ENCODE results near the gene EIF4E3. TPM values are rescaled to one million over a fixed set of nuclear protein-coding genes. Genes with fewer than 3 reads are reported as not detected.

Gene EIF4E3
- polyA plus RNA-seq, 1 of the 3 experiments (the other 2 are of a cell fraction): 0.67 TPM

DNA sequence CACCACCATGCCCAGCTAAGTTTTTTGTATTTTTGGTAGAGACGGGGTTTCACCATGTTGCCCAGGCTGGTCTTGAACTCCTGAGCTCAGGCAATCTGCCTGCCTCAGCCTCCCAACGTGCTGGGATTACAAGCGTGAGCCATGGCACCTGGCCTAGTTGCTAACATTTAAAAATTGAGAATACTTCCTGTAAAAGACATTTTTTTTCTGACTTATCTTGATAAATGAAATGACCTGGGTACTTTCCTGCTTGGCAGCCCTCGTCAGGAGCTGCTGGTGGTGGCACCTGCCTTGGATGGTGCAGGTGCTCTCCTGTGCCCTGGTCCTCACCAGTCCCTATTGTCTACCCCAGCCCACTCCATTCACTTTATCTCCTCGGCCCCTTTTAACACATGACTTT lies 74.8 kb downstream of the EIF4E3 start:
- Histone ChIP-seq H3K27me3 (ENCODE audit: insufficient read depth) (no peaks in the 10 kb centered on the region), H3K4me2 (no peak overlapping the region), H3K9me2 (no peaks in the 10 kb centered on the region), H3K27ac (ENCODE audit: low read depth in 2 of 2, low read length in 1 of 2) (no peak overlapping the region), H4K20me1 (ENCODE audit: insufficient read depth) (no peaks in the 10 kb centered on the region), H3K9ac (no peak overlapping the region), H3K4me3 (ENCODE audit: low read depth in 2 of 2, low read length in 1 of 2) (no peak overlapping the region), H3F3A (replicated peaks; ENCODE audit: insufficient read depth) (no peaks in the 10 kb centered on the region), H3K36me3 (replicated peaks in 1 of 2; ENCODE audit: control insufficient read depth in 1 of 2, insufficient read depth in 2 of 2, low read length in 1 of 2) (no peaks in the 10 kb centered on the region), H3K79me2 (ENCODE audit: insufficient read depth) (no peaks in the 10 kb centered on the region), H3K9me3 (no peaks in the 10 kb centered on the region), H3K4me1 (ENCODE audit: control insufficient read depth in 1 of 2, insufficient read depth in 2 of 2, low read depth in 1 of 2, low read length in 1 of 2) (peaks cover 0 to 2% of the 10 kb centered on the region in 2 experiments; a peak in 2 of 4 replicates), H2AFZ (ENCODE audit: low read depth) (no peak overlapping the region)
- POLR2A ChIA-PET: no interaction called here
- TF ChIP-seq, protein P1, sequence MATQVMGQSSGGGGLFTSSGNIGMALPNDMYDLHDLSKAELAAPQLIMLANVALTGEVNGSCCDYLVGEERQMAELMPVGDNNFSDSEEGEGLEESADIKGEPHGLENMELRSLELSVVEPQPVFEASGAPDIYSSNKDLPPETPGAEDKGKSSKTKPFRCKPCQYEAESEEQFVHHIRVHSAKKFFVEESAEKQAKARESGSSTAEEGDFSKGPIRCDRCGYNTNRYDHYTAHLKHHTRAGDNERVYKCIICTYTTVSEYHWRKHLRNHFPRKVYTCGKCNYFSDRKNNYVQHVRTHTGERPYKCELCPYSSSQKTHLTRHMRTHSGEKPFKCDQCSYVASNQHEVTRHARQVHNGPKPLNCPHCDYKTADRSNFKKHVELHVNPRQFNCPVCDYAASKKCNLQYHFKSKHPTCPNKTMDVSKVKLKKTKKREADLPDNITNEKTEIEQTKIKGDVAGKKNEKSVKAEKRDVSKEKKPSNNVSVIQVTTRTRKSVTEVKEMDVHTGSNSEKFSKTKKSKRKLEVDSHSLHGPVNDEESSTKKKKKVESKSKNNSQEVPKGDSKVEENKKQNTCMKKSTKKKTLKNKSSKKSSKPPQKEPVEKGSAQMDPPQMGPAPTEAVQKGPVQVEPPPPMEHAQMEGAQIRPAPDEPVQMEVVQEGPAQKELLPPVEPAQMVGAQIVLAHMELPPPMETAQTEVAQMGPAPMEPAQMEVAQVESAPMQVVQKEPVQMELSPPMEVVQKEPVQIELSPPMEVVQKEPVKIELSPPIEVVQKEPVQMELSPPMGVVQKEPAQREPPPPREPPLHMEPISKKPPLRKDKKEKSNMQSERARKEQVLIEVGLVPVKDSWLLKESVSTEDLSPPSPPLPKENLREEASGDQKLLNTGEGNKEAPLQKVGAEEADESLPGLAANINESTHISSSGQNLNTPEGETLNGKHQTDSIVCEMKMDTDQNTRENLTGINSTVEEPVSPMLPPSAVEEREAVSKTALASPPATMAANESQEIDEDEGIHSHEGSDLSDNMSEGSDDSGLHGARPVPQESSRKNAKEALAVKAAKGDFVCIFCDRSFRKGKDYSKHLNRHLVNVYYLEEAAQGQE (IDR thresholded peaks at IDR 0.05; ENCODE audit: low read depth, low read length): no peak
- no peak for DNase-seq
- WGBS (ENCODE audit: low lambda C conversion rate): 87% methylated on average over 5 of the region's 5 CpGs
- CTCF ChIA-PET: interaction anchor here (0.6 to 2.1 kb wide), 4 partner anchors 934 to 1587 kb away, joined by 3 to 7 read pairs (median 3); no protein-coding TSS in a partner anchor

DNA sequence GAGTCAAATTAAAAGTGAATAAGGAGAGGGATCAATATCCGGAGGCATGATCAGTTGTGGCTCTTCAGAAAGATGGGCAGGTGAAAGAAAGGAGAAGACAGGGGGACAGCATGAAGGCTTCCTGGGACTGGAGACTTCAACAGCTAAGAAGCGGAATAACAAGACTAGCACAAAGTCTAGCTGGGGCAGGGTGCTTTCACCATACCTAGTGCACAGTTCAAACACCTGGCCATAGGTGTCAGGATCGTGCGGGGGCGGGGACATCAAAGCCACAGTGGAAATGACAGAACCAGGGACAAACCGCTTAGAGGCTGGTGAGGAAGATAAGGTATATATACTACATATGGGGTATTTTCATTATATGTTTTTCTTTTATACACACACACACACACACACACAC lies 75.4 kb downstream of the EIF4E3 start:
- Histone ChIP-seq H4K20me1 (ENCODE audit: insufficient read depth) (no peaks in the 10 kb centered on the region), H3K27me3 (ENCODE audit: insufficient read depth) (no peaks in the 10 kb centered on the region), H3F3A (replicated peaks; ENCODE audit: insufficient read depth) (no peaks in the 10 kb centered on the region), H3K9me2 (no peaks in the 10 kb centered on the region), H3K9ac (no peak overlapping the region), H3K4me2 (no peak overlapping the region), H3K4me1 (ENCODE audit: control insufficient read depth in 1 of 2, insufficient read depth in 2 of 2, low read depth in 1 of 2, low read length in 1 of 2) (peaks cover 0 to 2% of the 10 kb centered on the region in 2 experiments; a peak in 2 of 4 replicates), H3K79me2 (ENCODE audit: insufficient read depth) (no peaks in the 10 kb centered on the region), H3K4me3 (ENCODE audit: low read depth in 2 of 2, low read length in 1 of 2) (no peak overlapping the region), H3K27ac (ENCODE audit: low read depth in 2 of 2, low read length in 1 of 2) (no peak overlapping the region), H3K36me3 (replicated peaks in 1 of 2; ENCODE audit: control insufficient read depth in 1 of 2, insufficient read depth in 2 of 2, low read length in 1 of 2) (no peaks in the 10 kb centered on the region), H3K9me3 (no peaks in the 10 kb centered on the region), H2AFZ (ENCODE audit: low read depth) (no peak overlapping the region)
- DNase-seq: no peak
- TF ChIP-seq SMC3 (IDR thresholded peaks at IDR 0.05; ENCODE audit: low read depth, low read length): no peak
- TF ChIP-seq RXRA (IDR thresholded peaks at IDR 0.05; ENCODE audit: borderline replicate concordance, low read depth): no peak
- TF ChIP-seq, protein P2, sequence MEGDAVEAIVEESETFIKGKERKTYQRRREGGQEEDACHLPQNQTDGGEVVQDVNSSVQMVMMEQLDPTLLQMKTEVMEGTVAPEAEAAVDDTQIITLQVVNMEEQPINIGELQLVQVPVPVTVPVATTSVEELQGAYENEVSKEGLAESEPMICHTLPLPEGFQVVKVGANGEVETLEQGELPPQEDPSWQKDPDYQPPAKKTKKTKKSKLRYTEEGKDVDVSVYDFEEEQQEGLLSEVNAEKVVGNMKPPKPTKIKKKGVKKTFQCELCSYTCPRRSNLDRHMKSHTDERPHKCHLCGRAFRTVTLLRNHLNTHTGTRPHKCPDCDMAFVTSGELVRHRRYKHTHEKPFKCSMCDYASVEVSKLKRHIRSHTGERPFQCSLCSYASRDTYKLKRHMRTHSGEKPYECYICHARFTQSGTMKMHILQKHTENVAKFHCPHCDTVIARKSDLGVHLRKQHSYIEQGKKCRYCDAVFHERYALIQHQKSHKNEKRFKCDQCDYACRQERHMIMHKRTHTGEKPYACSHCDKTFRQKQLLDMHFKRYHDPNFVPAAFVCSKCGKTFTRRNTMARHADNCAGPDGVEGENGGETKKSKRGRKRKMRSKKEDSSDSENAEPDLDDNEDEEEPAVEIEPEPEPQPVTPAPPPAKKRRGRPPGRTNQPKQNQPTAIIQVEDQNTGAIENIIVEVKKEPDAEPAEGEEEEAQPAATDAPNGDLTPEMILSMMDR (IDR thresholded peaks at IDR 0.05): no peak
- TF ChIP-seq MEF2A (IDR thresholded peaks at IDR 0.05; ENCODE audit: borderline replicate concordance, low read depth): no peak
- no peak for TF ChIP-seq CHD2 (IDR thresholded peaks at IDR 0.05; ENCODE audit: low read length, partially characterized antibody)
- TF ChIP-seq, protein P3, sequence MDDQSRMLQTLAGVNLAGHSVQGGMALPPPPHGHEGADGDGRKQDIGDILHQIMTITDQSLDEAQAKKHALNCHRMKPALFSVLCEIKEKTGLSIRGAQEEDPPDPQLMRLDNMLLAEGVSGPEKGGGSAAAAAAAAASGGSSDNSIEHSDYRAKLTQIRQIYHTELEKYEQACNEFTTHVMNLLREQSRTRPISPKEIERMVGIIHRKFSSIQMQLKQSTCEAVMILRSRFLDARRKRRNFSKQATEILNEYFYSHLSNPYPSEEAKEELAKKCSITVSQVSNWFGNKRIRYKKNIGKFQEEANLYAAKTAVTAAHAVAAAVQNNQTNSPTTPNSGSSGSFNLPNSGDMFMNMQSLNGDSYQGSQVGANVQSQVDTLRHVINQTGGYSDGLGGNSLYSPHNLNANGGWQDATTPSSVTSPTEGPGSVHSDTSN (IDR thresholded peaks at IDR 0.05): no peak
- no peak for TF ChIP-seq FOXM1 (IDR thresholded peaks at IDR 0.05; ENCODE audit: low read depth)
- TF ChIP-seq FOXJ3 (CRISPR knock-in tag; IDR thresholded peaks at IDR 0.05): no peak
- no peak for TF ChIP-seq RAD21 (IDR thresholded peaks at IDR 0.05; ENCODE audit: low read length)
- TF ChIP-seq RFX5 (IDR thresholded peaks at IDR 0.05; ENCODE audit: low read length): no peak
- no peak for TF ChIP-seq NRF1 (IDR thresholded peaks at IDR 0.05; ENCODE audit: low read depth, low read length)
- TF ChIP-seq, protein P4, sequence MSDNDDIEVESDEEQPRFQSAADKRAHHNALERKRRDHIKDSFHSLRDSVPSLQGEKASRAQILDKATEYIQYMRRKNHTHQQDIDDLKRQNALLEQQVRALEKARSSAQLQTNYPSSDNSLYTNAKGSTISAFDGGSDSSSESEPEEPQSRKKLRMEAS (IDR thresholded peaks at IDR 0.05; ENCODE audit: low read depth): no peak
- ChIA-PET POLR2A (no interaction called here), CTCF (interaction anchor here (0.7 to 2.1 kb wide), 3 partner anchors 933 to 1586 kb away, joined by 3 to 7 read pairs (median 3); no protein-coding TSS in a partner anchor)
- 80% methylated on average over 6 of the region's 6 CpGs for WGBS (ENCODE audit: low lambda C conversion rate)

All from SK-N-SH (cell line).